Body of pancreas (tissue), 4 donors: ENCODE measurements around the gene ADGRV1. TPM values are rescaled to one million over a fixed set of nuclear protein-coding genes. Genes with fewer than 3 reads are reported as not detected.

Experiments used
- ATAC-seq: fragments of 150-250 bp; one replicate; pipeline ENCODE4 v1.9.1; 2016
- DNase-seq, 4 donors: peaks; one replicate each; pipeline ENCODE4 v3.0.0-alpha.2; 2019
- H3K27ac ChIP-seq, 4 donors: fragments of 200-600 bp; sonication (generic); 1 replicate in 3 of 4; 2 replicates in 1 of 4; pipeline versions ENCODE4 v1.5.1 to v1.6.1; 2016 to 2019; ENCODE audit warnings: mild to moderate bottlenecking in 1 of 4, mixed read lengths in 1 of 4, moderate library complexity in 1 of 4
- H3K27me3 ChIP-seq, 2 donors: fragments of 200-600 bp; sonication (generic); one replicate each; pipeline ENCODE4 v1.6.0; 2016; ENCODE audit warnings: mild to moderate bottlenecking in 1 of 2
- H3K36me3 ChIP-seq, 2 donors: fragments of 200-600 bp; sonication (generic); replicated peaks in 1 of 2; 2 replicates each; pipeline ENCODE4 v1.5.1; 2016; ENCODE audit warnings: low read depth in 2 of 2; ENCODE audit not compliant: insufficient read depth in 1 of 2
- H3K4me1 ChIP-seq: fragments of 200-600 bp; sonication (generic); one replicate; pipeline ENCODE4 v1.6.0; 2016
- H3K4me3 ChIP-seq, 2 donors: fragments of 200-600 bp; sonication (generic); 1 replicate in 1 of 2; 2 replicates in 1 of 2; pipeline ENCODE4 v1.5.1; 2016 to 2019
- H3K9me3 ChIP-seq, 3 donors: fragments of 200-600 bp; sonication (generic); 1 replicate in 2 of 3; 2 replicates in 1 of 3; pipeline ENCODE4 v1.5.1; 2016
- POLR2A ChIP-seq, 3 donors: fragments of 450-650 bp; IDR thresholded peaks; one replicate each; pipeline ENCODE4 v1.6.1; 2016; ENCODE audit warnings: antibody characterized with exemption in 3 of 3, mild to moderate bottlenecking in 2 of 3
- WGBS, 2 donors: methylation state at CpG; one replicate each; pipeline ENCODE4 v1.1.5; 2017; 5-methylcytosine and 5-hydroxymethylcytosine counted together
- intact Hi-C: fragments of 100-400 bp; cut with DNase I; formaldehyde crosslinking; loops from one replicate; pipeline ENCODE4 v1.15.1; 2023
- total RNA-seq, 2 donors: library from RNA; depleted of rRNA; stranded (reverse); fragments of >200 nt; gene quantifications; one replicate each; pipeline ENCODE4 v1.1.0, GENCODE V29; 2016
- TF ChIP-seq, protein P1 (sequence below), 7 experiments: fragments of 450-650 bp in 4 of 7; fragments of 200-600 bp in 3 of 7; sonication (generic) in 3 of 7; IDR thresholded peaks; one replicate each; pipeline ENCODE4 v1.5.1; 2016 to 2019; ENCODE audit warnings: antibody characterized with exemption in 7 of 7

Gene ADGRV1, protein sequence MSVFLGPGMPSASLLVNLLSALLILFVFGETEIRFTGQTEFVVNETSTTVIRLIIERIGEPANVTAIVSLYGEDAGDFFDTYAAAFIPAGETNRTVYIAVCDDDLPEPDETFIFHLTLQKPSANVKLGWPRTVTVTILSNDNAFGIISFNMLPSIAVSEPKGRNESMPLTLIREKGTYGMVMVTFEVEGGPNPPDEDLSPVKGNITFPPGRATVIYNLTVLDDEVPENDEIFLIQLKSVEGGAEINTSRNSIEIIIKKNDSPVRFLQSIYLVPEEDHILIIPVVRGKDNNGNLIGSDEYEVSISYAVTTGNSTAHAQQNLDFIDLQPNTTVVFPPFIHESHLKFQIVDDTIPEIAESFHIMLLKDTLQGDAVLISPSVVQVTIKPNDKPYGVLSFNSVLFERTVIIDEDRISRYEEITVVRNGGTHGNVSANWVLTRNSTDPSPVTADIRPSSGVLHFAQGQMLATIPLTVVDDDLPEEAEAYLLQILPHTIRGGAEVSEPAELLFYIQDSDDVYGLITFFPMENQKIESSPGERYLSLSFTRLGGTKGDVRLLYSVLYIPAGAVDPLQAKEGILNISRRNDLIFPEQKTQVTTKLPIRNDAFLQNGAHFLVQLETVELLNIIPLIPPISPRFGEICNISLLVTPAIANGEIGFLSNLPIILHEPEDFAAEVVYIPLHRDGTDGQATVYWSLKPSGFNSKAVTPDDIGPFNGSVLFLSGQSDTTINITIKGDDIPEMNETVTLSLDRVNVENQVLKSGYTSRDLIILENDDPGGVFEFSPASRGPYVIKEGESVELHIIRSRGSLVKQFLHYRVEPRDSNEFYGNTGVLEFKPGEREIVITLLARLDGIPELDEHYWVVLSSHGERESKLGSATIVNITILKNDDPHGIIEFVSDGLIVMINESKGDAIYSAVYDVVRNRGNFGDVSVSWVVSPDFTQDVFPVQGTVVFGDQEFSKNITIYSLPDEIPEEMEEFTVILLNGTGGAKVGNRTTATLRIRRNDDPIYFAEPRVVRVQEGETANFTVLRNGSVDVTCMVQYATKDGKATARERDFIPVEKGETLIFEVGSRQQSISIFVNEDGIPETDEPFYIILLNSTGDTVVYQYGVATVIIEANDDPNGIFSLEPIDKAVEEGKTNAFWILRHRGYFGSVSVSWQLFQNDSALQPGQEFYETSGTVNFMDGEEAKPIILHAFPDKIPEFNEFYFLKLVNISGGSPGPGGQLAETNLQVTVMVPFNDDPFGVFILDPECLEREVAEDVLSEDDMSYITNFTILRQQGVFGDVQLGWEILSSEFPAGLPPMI (N-terminal part only)
- 10 to 100 TPM; 19.2 to 21.4 TPM for total RNA-seq

DNA sequence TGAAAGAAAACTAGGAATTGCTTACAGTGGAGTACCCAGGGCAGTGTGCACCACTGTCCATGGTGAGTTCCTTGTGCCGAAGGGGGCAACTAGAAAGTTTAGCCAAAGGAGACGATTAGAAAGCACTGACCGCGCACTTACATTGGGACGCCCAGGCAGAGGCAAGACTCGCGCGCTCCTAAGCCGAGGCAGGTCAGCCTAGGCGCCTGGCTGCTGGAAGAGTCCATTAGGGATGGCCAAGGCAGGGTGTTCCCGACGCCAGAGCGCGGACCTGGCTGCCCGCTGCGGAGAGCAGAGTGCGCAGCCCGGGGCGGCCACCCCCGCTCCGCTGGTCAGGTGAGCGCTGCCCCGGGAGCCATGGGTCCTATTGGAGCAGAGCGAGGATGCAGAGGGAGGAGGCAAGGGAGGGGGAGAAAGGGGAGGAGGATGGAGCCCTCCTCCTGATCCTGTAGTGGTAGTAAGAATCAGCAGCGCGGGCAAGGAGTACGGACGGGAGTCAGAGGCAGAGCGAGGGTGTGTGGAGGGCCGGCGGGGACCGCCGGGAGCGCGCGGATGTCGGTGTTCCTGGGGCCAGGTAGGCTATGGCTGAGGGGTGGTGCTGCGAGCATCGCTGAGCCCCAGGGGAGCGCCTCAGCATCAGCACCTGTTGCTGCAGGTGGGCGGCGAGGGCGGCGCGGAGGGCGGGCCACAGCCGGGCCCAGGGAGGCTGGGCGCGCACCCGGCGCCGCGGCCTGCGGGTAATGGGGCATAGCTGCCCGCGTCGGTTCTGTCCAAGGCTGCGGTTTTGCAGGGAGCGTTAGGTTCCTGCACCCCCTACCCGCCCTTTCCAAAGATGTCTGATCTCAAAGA lies at the start of gene ADGRV1:
Gene ADGRV1, plus strand, starts transcription at position 454 of the 849 bp plus-strand sequence. Its CDS starts 99 bp downstream, at position 553.
- ATAC-seq (peak; percentile 99), DNase-seq (peak; percentile 93 to 95 (median 94))
- intact Hi-C loops: no loop called here
- Histone ChIP-seq H3K4me3 (peak within 1 kb of the TSS; percentile 26 to 38), H3K27ac (peak within 1 kb of the TSS; percentile 6 to 69 (median 38)), H3K36me3 (no peaks in the 10 kb centered on the region), H3K9me3 (peaks cover 0 to 4% (median 0%) of the 10 kb centered on the region in 3 donors), H3K27me3 (no peaks in the 10 kb centered on the region), H3K4me1 (peaks cover 16% of the 10 kb centered on the region)
- WGBS, 2 donors: 0 to 1% methylated on average over 36 to 60 of the region's 60 CpGs
- TF ChIP-seq, protein P1, sequence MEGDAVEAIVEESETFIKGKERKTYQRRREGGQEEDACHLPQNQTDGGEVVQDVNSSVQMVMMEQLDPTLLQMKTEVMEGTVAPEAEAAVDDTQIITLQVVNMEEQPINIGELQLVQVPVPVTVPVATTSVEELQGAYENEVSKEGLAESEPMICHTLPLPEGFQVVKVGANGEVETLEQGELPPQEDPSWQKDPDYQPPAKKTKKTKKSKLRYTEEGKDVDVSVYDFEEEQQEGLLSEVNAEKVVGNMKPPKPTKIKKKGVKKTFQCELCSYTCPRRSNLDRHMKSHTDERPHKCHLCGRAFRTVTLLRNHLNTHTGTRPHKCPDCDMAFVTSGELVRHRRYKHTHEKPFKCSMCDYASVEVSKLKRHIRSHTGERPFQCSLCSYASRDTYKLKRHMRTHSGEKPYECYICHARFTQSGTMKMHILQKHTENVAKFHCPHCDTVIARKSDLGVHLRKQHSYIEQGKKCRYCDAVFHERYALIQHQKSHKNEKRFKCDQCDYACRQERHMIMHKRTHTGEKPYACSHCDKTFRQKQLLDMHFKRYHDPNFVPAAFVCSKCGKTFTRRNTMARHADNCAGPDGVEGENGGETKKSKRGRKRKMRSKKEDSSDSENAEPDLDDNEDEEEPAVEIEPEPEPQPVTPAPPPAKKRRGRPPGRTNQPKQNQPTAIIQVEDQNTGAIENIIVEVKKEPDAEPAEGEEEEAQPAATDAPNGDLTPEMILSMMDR (IDR thresholded peaks at IDR 0.05): peak in 1 of 7 experiments; percentile 13
- peak; percentile 83 to 92 (median 86) for TF ChIP-seq POLR2A (IDR thresholded peaks at IDR 0.05)

- Histone ChIP-seq H3K36me3 (no peaks in the 10 kb centered on the region), H3K9me3 (no peaks in the 10 kb centered on the region), H3K27me3 (no peaks in the 10 kb centered on the region), H3K27ac (no peak overlapping the region), H3K4me3 (no peak overlapping the region), H3K4me1 (peaks cover 5% of the 10 kb centered on the region)
- WGBS, 2 donors: 94 to 96% methylated on average over 1 of the region's 1 CpG
- ATAC-seq (no peak), DNase-seq (no peak)
- no peak for TF ChIP-seq POLR2A (IDR thresholded peaks at IDR 0.05)
- TF ChIP-seq, protein P1 (IDR thresholded peaks at IDR 0.05): no peak
- intact Hi-C loops: no loop called here
Observed at GRCh38 chr5:90510438-90510837, 48.2 kb upstream of the ADGRV1 start.

DNA sequence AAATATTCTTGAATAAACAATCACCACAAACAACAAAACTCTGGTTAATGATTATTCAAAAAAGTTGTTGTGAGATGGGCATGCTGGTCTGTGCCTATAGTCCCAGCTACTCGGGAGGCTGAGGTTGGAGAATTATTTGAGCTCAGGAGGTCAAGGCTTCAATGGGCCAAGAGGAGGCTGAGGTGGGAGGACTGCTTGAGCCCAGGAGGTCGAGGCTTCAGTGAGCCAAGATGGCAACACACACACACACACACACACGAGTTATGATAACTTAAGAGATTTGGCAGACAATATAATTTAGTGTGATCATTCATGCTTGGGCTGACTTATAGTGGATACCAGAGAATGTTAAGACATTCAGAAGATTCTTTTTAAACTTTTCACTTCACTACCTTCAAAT lies 44.1 kb upstream of the ADGRV1 start:
- H3K36me3 ChIP-seq: peaks cover 0 to 4% of the 10 kb centered on the region in 2 donors
- no peak for ATAC-seq

More for the DNA sequence above, 44.1 kb upstream of the ADGRV1 start:
- intact Hi-C loops: no loop called here
- WGBS, 2 donors: 61 to 70% methylated on average over 3 of the region's 3 CpGs
- Histone ChIP-seq H3K4me3 (no peak overlapping the region), H3K9me3 (no peaks in the 10 kb centered on the region), H3K27ac (no peak overlapping the region), H3K27me3 (no peaks in the 10 kb centered on the region), H3K4me1 (peaks cover 5% of the 10 kb centered on the region)
- no peak for TF ChIP-seq POLR2A (IDR thresholded peaks at IDR 0.05)
- TF ChIP-seq, protein P1 (IDR thresholded peaks at IDR 0.05): no peak
- DNase-seq: no peak
